Subcutaneous adipose tissue (tissue), 4 donors: ENCODE results near the gene CCDC121. TPM values are rescaled to one million over a fixed set of nuclear protein-coding genes. Genes with fewer than 3 reads are reported as not detected.

Source experiments
- total RNA-seq, 4 donors: library from RNA; depleted of rRNA; stranded (reverse); fragments of >200 nt; gene quantifications; one replicate each; pipeline ENCODE4 v1.1.0, GENCODE V29; 2016
- TF ChIP-seq, protein P1 (sequence below): fragments of 450-650 bp; IDR thresholded peaks from one replicate; pipeline ENCODE4 v1.5.1; 2016; ENCODE audit warnings: low read depth, mild to moderate bottlenecking, control low read depth, antibody characterized with exemption, moderate library complexity

The CCDC121 gene
- total RNA-seq, 4 donors from 2014 or later = 2.5 to 6.6 (median 4.1) TPM

DNA sequence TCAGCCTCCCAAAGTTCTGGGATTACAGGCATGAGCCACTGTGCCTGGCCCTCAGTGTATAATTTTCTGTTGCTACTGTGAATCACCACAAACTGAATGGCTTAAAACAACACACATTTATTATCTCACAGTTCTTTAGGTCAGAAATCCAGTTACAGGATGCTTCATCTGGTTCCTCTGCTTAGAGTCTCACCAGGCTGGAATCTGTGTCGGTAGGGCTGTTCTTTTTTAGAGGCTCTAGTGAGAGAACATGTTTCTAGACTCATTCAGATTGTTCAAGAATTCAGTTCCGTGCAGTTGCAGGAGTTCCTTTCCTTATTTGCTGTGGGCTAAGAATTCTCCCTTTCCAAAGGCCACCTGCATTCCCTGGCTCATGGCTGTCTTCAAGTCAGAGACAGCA, 22.2 kb downstream of the CCDC121 start:
- TF ChIP-seq, protein P1, sequence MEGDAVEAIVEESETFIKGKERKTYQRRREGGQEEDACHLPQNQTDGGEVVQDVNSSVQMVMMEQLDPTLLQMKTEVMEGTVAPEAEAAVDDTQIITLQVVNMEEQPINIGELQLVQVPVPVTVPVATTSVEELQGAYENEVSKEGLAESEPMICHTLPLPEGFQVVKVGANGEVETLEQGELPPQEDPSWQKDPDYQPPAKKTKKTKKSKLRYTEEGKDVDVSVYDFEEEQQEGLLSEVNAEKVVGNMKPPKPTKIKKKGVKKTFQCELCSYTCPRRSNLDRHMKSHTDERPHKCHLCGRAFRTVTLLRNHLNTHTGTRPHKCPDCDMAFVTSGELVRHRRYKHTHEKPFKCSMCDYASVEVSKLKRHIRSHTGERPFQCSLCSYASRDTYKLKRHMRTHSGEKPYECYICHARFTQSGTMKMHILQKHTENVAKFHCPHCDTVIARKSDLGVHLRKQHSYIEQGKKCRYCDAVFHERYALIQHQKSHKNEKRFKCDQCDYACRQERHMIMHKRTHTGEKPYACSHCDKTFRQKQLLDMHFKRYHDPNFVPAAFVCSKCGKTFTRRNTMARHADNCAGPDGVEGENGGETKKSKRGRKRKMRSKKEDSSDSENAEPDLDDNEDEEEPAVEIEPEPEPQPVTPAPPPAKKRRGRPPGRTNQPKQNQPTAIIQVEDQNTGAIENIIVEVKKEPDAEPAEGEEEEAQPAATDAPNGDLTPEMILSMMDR = no peak

GRCh38 chr2:27596627-27597026, 32.2 kb downstream of the CCDC121 start:
- TF ChIP-seq, protein P1 = no peak

DNA sequence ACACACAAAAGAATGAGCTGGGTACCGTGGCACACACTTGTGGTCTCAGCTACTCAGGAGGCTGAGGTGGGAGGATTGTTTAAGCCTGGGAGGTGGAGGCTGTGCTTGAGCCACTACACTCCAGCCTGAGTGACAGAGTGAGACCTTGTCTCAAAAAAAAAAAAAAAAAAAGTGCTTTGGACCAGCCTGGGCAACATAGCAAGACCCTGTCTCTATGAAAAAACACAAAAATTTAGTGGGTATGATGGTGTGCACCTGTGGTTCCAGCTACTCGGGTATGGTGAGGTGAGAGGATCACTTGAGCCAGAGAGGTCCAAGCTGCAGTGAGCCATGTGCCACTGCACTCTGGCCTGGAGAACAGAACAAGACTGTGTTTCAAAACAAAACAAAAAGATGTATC, 35.6 kb downstream of the CCDC121 start:
- TF ChIP-seq, protein P1 = no peak

DNA sequence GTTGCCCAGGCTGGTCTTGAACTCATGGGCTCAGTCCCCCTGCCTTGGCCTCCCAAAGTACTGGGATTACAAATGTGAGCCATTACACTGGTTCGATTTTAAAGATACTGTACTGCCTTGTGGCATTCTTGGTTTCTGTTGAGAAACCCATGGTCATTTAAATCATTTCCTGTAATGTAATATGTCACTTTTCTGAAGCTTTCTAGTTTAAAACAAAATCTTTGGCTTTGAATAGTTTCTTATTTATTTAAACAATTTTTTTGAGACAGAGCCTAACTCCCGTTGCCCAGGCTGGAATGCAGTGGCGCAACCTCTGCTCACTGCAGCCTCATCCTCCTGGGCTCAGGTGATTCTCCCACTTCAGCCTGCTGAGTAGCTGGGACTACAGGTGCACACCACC, 37.1 kb downstream of the CCDC121 start:
- TF ChIP-seq, protein P1 = no peak

DNA sequence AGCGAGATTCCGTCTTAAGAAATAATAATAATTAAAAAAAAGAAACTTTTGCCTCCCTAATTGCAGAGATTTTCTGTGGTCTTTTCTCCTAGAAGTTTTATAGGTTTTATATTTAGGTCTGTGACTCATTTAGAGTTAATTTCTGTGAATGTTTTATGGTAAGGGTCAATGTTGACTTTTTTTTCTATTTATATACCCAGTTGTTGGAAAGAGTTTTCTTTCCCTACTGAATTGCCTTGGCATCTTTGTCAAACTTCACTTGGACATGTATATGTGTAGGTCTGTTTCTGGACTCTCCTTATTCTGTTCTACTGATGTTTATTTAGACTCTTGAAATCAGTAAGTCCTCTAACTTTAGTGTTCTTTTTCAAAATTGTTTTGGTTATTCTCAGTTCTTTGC, 40.5 kb downstream of the CCDC121 start:
- TF ChIP-seq, protein P1 = no peak

GRCh38 chr2:27587025-27587424, 41.8 kb downstream of the CCDC121 start:
- TF ChIP-seq, protein P1 = no peak

DNA sequence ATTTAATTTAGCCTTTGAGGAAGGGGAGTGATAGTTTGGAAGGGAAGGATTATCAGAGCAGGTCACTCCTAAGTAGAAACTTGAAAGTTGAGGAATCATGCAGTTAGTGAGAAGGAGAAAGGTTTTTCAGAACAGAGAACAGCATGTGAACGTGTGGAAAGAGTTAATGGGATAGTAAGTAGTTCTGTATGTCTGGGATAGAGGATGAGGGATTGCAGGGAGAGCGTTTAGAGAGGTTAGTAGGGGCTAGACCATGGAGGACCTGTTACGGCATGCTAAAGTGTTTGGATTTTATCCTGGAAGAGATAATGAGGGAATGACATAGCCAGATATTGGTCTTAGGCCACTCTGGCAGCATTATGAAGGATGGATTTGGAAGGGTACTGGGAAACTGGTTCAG, 44.2 kb downstream of the CCDC121 start:
- TF ChIP-seq, protein P1 = no peak

DNA sequence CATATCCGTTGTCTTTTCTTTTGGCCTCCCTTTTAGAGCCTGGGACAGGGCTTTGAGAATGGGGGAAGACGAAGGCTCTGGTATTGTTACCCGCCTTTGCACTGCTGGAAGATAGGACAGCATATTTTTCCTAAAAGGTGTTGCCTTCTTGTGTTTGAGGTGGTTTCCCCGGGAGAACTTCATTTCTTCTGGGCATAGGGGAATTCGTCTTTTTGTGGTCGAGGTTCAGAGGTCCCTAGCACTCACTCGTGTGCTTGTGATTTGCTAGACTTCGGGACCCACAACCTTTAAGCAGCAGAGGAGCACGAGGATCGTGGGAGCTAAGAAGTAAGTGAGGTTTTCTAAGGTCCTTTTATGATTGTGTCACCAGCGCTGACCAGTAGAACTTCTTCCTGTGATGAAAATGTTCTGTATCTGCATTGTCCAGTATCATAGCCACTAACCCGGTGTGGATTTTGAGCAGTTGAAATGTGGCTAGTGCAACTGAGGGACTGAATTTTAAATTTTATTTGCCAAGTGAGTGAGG, 45.4 kb downstream of the CCDC121 start:
- TF ChIP-seq, protein P1 = no peak
